Measurements from ENCODE around the gene ATP6V1C2.

GRCh38 chr2:10733566-10733925, 12.1 kb downstream of the ATP6V1C2 start:
- TF ChIP-seq CTCF (IDR thresholded peaks at IDR 0.05; ENCODE audit: low read depth, low read length, poor library complexity, severe bottlenecking), result no peak
- TF ChIP-seq EZH2phosphoT487 (IDR thresholded peaks at IDR 0.05; ENCODE audit: borderline replicate concordance, low read length), result no peak

All from DOHH2 (cell line).